ENCODE data around the gene PPP2R2B. TPM values are rescaled to one million over a fixed set of nuclear protein-coding genes. Genes with fewer than 3 reads are reported as not detected.

Gene PPP2R2B
- polyA plus RNA-seq, 3 donors, result 0.08 TPM; not detected in 2

DNA sequence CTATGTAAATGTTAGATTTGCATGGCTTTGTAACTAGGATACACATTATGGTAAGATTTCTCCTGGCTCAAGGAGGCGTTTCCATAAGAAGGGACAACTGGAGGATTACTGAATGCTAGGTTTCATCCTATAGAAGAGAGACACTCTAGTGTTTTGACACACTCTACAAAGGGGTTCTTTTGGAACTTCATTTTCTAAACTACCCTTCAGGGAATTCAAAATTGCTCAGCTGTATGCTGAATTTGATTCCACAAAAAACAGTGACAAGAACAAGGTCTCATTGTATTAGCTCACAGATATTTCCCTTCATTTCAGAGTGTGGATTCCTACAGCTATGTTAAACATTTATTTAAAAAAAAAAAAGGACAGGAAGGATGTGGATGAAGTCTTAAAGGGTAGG is 151.7 kb downstream of the PPP2R2B start:
- TF ChIP-seq, protein P1, sequence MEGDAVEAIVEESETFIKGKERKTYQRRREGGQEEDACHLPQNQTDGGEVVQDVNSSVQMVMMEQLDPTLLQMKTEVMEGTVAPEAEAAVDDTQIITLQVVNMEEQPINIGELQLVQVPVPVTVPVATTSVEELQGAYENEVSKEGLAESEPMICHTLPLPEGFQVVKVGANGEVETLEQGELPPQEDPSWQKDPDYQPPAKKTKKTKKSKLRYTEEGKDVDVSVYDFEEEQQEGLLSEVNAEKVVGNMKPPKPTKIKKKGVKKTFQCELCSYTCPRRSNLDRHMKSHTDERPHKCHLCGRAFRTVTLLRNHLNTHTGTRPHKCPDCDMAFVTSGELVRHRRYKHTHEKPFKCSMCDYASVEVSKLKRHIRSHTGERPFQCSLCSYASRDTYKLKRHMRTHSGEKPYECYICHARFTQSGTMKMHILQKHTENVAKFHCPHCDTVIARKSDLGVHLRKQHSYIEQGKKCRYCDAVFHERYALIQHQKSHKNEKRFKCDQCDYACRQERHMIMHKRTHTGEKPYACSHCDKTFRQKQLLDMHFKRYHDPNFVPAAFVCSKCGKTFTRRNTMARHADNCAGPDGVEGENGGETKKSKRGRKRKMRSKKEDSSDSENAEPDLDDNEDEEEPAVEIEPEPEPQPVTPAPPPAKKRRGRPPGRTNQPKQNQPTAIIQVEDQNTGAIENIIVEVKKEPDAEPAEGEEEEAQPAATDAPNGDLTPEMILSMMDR (IDR thresholded peaks at IDR 0.05), result no peak
- Mint-ChIP-seq H3K27me3 (ENCODE audit: low read depth in 3 of 3) (peaks cover 0 to 2% (median 1%) of the 10 kb centered on the region in 3 donors), H3K36me3 (no peaks in the 10 kb centered on the region), H3K27ac (no peak overlapping the region), H3K4me1 (no peaks in the 10 kb centered on the region), H3K9me3 (peaks cover 18 to 26% (median 22%) of the 10 kb centered on the region in 7 donors), H3K4me3 (no peak overlapping the region)
- Histone ChIP-seq H3K79me2 (ENCODE audit: insufficient read depth, low read length) (no peaks in the 10 kb centered on the region), H3K27me3 (ENCODE audit: control insufficient read depth in 2 of 2, insufficient read depth in 2 of 2, low read length in 2 of 2) (no peaks in the 10 kb centered on the region), H3K4me2 (replicated peaks; ENCODE audit: extremely low read depth, low read length, poor library complexity, severe bottlenecking) (no peak overlapping the region), H3K36me3 (replicated peaks in 1 of 2; ENCODE audit: control insufficient read depth in 1 of 2, insufficient read depth in 2 of 2, low read length in 2 of 2) (no peaks in the 10 kb centered on the region), H3K9ac (ENCODE audit: insufficient read depth, low read length, poor library complexity, severe bottlenecking) (no peak overlapping the region), H3K27ac (ENCODE audit: low read depth in 1 of 2, low read length in 2 of 2) (no peak overlapping the region), H3K9me3 (replicated peaks in 1 of 2; ENCODE audit: control insufficient read depth in 1 of 2, insufficient read depth in 1 of 2, low read length in 2 of 2) (peaks cover 14 to 16% of the 10 kb centered on the region in 2 donors), H3K4me3 (replicated peaks in 1 of 3; ENCODE audit: low read depth in 2 of 3, low read length in 3 of 3) (no peak overlapping the region), H3K4me1 (ENCODE audit: control insufficient read depth in 1 of 2, insufficient read depth in 2 of 2, low read length in 2 of 2) (no peaks in the 10 kb centered on the region), H2AFZ (ENCODE audit: insufficient read depth, low read depth, low read length, poor library complexity, severe bottlenecking) (no peak overlapping the region), H4K20me1 (ENCODE audit: insufficient read depth, low read length) (no peaks in the 10 kb centered on the region)
- intact Hi-C loops (cut with micrococcal nuclease), result no loop called here
- WGBS (ENCODE audit: insufficient coverage), result no CpG with 5 or more reads among the region's 1 CpG
- no peak for DNase-seq

DNA sequence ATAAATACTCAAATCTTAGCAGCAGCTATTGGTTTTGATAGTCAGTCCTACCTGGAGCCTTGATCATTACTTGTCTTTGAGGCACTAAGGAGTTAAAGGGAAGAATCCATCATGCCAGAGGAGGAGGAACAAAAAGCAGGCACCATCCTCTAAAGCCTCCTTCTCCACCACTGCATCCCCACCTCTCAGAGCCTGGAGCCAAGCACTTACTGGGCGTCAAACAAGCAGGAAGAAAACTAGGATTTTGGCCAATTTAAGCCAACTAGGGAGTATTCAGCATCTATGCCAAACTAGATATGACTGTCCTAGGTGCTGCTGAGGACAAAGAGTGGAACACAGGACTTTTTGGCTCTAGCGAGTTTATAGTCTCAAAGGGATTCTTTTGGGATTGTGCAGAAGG is 152.5 kb downstream of the PPP2R2B start:
- Mint-ChIP-seq H3K4me1 (no peaks in the 10 kb centered on the region), H3K4me3 (no peak overlapping the region), H3K27ac (no peak overlapping the region), H3K36me3 (no peaks in the 10 kb centered on the region), H3K27me3 (ENCODE audit: low read depth in 3 of 3) (peaks cover 0 to 3% (median 0%) of the 10 kb centered on the region in 3 donors), H3K9me3 (peaks cover 16 to 26% (median 22%) of the 10 kb centered on the region in 7 donors)
- DNase-seq, result no peak
- H2AFZ ChIP-seq (ENCODE audit: insufficient read depth, low read depth, low read length, poor library complexity, severe bottlenecking), result no peak overlapping the region
- no peak overlapping the region for H3K9ac ChIP-seq (ENCODE audit: insufficient read depth, low read length, poor library complexity, severe bottlenecking)
- H4K20me1 ChIP-seq (ENCODE audit: insufficient read depth, low read length), result no peaks in the 10 kb centered on the region
- H3K27me3 ChIP-seq (ENCODE audit: control insufficient read depth in 2 of 2, insufficient read depth in 2 of 2, low read length in 2 of 2), result no peaks in the 10 kb centered on the region
- intact Hi-C loops (cut with micrococcal nuclease), result no loop called here
- no peak overlapping the region for H3K4me3 ChIP-seq (replicated peaks in 1 of 3; ENCODE audit: low read depth in 2 of 3, low read length in 3 of 3)
- no CpG with 5 or more reads among the region's 2 CpGs for WGBS (ENCODE audit: insufficient coverage)
- H3K4me1 ChIP-seq (ENCODE audit: control insufficient read depth in 1 of 2, insufficient read depth in 2 of 2, low read length in 2 of 2), result no peaks in the 10 kb centered on the region
- H3K27ac ChIP-seq (ENCODE audit: low read depth in 1 of 2, low read length in 2 of 2), result no peak overlapping the region
- no peaks in the 10 kb centered on the region for H3K79me2 ChIP-seq (ENCODE audit: insufficient read depth, low read length)
- H3K36me3 ChIP-seq (replicated peaks in 1 of 2; ENCODE audit: control insufficient read depth in 1 of 2, insufficient read depth in 2 of 2, low read length in 2 of 2), result no peaks in the 10 kb centered on the region
- H3K4me2 ChIP-seq (replicated peaks; ENCODE audit: extremely low read depth, low read length, poor library complexity, severe bottlenecking), result no peak overlapping the region
- peaks cover 14 to 16% of the 10 kb centered on the region in 2 donors for H3K9me3 ChIP-seq (replicated peaks in 1 of 2; ENCODE audit: control insufficient read depth in 1 of 2, insufficient read depth in 1 of 2, low read length in 2 of 2)
- TF ChIP-seq, protein P1 (IDR thresholded peaks at IDR 0.05), result no peak
